NCI-H1436 (cell line): ENCODE results near the gene AGAP1.
"Not testable (repeated sequence)": the region's sequence is repeated elsewhere in the genome, so short reads cannot be mapped to it uniquely, and the experiment has no call there.

Experiments
- DNase-seq: peaks from one replicate; lab custom pipeline; 2025; lab: John Stamatoyannopoulos, UW

The AGAP1 gene

DNA sequence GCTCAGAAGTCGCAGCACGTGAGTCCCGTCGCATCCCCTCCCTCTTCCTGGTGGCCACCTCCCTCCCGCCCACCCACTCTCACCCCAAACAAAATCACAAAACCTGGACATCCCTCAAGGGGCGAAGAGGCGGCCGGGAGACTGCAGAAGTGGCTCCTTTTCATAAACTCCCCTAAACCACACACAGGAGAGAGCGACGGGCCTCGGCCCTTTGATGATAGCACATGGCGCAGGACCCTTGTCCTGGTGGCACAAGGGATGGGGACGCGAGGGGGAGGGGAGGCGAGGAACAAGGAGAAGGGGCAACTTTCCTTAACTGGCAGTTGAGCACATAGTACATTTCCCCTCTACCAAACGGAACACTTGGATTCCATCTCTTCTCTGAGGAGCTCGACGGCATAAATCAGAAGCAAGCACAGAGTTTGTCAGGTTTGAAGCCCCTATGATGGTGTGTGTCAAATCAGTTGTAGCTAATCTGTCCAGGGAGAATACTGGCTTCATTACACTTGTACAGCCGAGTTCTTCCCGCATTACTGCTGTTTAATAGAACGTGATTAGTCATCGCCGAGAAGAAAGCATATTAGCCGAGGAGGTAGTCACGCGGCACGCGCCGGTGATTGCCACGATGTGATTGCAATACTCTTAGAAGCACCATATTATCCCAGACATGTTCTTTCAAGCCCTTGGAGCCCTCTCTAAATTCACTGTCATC, 630.5 kb downstream of the AGAP1 start:
- DNase-seq, result no peak

DNA sequence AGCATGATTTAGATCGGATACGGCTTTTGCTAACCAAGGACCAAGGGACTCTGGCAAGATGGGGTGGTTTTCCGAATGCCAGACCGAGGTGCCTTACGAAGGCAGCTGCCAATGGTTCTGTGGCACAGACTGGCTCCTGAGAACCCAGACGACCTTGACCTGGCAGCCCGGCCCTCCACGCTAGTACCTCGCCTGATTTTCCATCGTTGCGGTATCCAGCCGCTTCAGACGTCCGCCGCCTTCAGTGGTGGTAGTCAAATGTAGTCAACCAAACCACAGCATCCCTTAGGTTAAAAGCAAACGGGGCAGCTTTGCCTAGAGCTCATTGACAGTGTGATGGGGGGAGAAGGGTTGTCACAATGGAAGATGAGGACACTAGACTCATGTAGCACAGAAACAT, 631.7 kb downstream of the AGAP1 start:
- no peak for DNase-seq

DNA sequence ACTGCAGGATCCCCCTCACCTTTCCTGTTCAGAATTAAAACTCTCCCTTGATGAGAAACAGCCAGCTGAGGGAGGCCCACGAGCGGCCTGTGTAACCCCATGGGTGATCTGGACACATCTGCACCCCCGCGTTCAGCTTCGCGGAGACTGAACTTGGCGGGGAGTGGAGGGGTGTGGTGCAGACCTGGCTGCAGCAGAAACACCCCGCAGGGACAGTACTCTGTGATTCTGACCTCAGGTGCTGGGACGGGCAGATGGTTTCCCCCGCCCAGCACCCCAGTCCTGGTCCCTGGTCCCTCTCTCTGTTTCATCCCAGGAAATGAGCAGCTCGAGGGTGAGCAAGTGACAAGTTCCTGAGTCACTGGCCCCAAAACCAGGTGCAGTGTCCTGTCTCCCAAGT, 633.2 kb downstream of the AGAP1 start:
- DNase-seq, result no peak

DNA sequence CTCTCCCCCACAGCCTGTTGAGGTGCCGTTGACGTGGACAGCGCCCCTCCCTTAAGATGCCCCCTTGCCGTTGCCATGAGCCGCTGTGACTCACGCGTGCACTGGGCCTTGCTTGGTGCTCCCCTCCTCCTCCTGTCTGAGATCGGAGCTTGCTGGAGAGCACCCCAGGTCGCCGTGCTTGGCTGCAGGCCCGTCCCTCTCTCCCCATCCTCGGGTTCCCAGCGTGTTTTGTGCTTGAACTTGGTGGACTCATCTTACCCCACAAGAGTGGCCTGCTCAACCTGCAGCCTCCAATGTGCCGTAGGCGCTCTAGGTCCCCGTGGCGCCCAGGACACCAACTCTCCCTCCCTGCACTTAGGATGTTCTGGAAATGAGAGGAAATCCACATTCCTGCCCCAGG, 634.5 kb downstream of the AGAP1 start:
- DNase-seq, result no peak

DNA sequence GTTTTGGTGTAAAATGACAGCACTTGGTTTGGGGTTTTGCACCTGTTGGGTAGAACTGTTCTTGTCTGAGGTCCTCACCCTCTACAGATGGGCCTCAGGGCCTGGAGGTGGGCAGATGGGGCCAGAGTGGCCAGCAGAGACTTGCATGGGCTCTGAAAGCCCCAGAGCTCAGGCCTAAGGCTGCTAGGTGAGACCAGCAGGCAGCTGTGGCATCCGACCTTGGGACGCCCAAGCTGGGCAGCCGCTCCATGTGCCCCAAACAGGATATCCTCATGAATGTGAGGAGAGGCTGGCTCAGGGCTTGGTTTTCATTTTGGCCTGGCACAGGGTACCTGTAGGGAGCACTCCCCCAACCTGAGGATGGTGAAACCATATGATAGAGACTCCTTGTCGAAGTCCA, 636.1 kb downstream of the AGAP1 start:
- DNase-seq, result no peak

DNA sequence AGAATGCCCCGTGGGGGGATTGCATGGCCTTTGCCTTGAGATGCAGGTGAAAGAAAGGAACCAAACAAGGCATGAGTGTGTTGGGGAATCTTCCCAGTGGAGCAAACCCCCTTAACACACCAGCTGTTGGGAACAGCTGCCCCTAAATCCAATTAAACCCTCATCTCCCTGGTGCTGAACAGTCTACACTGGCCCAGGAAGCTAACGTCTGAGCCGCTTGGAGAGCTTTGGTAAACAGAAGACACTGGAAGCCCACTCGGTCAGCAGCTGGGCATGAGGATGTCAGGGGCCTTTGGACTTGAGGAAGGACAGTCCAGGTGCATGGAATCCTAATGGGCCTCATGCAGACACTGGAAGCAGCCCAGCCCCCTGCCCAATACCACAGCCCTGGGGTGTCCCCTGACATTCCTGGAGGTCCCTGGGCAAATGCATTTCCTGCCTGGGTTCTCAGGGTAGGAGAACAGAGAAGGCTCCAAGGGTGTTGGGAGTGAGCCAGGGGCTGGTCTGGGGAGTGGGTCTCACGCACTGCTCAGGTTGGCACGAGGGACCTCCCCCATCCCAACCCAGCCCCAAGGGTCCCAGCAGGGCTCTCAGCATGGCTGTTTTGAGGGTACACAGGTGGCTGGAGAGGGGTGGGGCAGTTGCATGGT, 636.6 kb downstream of the AGAP1 start:
- DNase-seq, result no peak

DNA sequence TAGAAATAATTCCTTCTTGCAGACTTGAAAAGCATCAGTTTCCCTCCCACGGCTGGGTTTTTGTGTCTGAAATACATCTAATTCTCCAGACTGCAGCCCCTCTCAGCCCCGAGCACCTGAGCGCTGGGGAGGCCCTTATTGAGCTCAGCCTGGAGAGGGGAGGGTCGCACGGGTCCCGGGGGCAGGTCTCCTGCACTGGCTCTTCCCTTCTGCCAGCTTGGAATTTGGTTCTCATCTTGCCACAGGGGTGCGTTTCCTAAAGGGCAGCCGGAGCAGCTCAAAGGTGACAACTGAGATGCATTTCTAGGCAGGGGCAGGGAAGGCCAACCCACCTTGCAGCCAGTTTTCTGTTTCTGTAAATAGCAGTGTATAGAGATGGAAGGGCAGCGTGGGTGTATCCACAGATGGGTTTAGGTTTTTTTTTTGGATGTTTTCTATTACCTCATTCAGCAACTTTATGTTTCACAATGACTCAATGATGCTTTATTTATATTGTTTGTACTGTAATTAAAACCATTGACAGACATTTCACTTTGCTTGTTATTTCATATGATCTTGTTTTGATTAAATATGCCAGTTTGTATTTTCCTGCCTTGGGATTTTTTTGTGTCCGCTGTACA, 637.3 kb downstream of the AGAP1 start:
- no peak for DNase-seq

DNA sequence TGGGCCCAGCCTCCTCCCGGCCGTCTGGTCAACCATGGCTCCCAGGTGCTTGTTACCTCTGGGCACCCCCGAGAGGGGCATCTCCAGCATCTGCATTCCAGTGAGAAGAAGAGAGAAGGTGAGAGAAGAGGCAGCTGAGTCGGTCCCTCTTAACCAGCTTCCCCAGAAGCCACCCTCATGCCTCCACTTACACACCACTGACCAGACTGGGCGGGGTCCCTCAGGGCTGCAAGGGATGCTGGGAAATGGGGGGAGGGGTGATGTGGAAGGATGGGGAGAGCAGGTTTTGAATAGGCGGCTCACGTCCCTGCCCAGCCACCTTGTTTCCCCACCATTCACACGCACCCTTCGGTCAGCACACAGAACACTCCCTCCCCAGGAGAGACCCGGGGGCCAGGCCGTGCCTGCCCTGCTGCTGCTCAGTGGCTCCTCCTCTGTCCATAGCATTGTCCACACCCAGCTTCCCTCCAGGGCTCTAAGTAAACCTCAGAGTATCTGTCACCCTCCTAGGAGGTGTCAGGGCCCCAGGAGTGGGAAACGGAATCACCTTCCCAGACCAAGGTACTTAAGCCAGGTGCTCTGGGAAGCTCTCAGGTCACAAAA, 639.7 kb downstream of the AGAP1 start:
- no peak for DNase-seq

DNA sequence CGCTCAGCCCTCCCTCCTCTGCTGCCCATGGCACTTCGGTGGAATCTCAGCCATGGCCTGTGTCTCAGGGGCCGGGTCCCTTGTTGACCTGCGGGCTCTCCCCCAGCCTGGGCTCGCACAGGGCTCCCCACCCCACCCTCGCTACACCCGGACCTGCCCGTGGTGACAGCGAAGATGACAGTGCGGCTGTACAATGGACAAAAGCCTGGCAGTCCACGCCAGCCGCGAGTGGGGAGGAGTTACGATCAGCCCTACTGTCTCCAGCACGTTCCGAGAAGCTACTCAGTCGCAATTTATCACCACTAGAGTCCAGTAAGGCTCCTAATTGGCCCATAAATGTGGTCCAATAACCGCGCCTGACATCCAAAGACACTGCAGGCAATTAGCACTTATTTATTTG, 642.7 kb downstream of the AGAP1 start:
- no peak for DNase-seq

DNA sequence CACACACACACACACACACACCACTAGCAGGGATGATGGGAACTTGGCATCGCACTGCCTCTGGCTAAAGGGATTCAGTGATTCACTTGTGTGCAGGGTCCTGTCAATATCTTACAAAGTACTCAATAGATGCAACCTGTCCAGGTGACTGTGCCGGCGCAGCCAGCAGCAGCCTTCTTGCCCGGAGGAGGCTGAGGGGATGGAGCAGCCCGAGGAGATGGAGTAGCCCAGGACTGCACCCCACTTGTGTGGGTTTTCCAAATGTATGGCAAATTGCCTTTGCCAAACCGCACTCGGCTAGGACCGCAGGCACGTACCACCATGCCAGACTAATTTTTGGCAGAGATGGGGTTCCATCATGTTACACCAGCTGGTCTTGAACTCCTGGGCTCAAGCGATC, 643.2 kb downstream of the AGAP1 start:
- DNase-seq, result no peak

DNA sequence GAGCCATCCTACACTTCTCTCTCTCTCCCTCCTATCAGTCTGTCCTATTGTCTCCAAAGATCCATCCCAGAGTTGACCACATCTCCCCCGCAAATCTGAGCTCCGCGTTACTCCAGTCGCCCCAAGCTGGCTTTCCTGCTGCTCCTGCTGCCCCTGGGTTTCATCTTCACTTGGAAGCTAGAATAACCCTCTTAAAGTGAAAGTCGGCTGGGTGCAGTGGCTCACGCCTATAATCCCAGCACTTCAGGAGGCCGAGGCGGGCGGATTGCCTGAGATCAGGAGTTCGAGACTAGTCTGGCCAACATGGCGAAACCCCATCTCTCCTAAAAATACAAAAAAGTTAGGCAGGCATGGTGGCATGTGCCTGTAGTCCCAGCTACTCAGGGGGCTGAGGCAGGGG, 647.8 kb downstream of the AGAP1 start:
- not testable (repeated sequence) for DNase-seq

DNA sequence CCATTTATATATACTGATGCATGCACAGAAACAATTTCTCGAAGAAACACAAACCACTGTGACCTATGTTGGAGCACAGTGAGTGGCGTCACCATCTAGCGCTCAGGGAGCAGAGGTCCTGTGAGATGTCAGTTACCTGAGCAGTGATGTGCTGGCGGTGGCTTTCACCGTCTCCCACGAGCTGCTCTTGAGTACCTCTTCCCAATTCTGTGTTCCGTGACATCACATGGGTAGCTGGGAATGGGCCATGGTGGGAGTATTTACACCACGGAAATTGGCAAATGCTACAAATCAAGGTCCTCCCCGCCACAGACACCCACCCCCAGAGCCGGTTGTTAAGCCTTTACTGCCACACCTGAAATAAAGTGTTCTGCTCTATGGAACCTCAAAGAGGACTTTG, 650.0 kb downstream of the AGAP1 start:
- DNase-seq, result no peak

DNA sequence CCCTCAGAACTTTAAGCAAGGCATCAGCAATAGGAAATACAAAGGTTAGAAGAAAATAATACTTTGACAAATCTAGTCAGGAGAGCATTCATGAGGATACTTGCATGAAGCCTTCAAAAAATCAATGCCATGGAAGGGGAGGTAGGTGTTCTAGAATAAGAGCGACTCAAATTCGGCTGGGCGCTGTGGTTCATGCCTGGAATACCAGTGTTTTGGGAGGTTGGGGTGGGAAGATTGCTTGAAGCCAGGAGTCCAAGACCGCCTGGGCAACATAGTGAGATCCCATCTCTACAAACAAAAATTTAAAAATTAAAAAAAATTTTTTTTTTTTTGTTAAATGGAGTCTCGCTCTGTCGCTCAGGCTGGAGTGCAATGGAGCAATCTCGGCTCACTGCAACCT, 652.6 kb downstream of the AGAP1 start:
- DNase-seq, result no peak

DNA sequence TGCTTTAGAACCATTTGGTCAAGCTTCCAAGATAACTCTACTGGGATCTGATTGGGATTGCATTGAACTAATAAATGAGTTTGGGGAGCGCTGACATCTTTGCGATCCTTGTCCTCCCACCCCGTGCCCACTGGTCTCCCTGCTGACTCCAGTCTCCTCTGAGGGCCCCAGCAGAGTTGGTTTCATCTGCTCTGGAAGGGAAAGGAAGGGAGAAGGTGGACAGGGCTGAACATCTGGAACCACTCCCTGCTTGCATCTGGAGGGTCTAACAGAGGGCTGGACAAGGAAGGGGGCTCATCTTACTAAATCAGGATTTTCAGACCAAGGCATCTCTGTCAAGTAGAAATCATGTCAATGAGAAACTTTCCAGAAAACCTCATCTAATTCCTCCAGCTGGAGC, 661.6 kb downstream of the AGAP1 start:
- no peak for DNase-seq

DNA sequence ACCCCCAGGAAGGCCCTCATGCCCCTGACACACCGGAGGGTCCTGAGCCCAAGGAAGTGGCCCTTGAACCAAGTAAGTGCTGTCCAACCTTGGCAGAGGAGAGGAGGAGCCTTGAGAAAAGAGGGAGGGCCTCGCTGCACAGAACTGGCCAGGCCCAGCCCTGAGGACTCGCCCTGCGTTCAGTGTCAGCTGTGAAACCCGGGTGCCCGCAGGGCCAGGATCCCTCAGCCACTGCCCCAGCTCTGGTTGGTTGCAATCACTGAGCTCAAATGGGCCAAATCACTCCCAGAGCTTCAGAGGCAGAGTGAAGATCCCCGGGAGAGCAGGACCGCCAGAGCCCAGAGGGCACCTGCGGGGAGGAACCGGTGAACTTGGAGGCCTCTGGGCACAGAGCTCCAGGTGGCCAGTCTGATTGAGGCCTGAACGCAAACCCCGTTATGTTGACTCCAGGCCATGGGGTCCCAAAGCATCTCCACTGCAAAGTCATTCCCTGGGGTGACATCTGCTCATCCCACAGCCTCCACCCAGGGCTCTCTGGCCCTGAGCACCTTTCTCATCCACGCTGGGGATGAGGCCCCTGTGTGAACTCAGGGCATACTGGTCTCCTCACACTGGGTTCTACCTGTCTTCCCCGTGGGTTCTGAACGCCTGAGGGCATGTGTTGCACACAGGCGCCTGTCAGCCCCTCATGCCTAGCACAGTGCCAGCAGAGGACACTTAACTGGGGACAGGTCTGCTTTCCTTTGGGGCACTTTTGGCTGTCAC, 662.4 kb downstream of the AGAP1 start:
- DNase-seq, result no peak

DNA sequence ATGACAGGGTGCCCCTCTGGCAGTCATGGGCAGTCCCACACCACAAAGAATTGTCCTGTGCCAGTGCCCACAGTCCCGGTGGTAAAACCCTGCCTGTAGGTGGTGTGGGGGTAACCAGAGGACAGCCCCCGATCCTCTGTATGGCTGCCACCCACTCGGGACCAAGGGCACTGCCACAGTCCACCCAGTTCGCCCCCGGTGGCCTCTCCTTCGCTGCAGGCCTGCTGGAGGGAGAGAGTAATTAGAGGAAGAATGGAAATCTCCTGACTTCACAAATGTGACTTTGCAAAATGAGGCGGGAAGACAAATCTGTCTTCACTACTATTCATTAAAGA, 663.0 kb downstream of the AGAP1 start:
- DNase-seq, result no peak

DNA sequence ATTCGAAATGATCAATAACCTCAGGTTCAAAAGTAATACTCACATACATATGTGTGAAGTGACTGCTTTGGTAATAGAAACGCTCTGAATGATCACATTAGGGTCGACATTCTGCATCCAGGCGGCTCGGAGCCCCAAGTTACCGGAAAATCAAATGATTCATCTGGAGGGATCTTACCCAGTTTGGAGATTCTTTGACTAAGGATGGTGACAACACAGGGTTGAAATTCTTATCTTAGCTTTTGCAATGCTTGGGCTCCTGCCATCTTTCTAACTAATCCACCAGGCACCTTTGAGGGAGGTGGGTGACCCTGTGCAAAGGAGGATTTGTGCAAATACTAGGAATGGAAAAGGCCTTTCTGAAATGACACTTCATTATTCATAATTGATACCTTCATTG, 663.5 kb downstream of the AGAP1 start:
- DNase-seq, result no peak

DNA sequence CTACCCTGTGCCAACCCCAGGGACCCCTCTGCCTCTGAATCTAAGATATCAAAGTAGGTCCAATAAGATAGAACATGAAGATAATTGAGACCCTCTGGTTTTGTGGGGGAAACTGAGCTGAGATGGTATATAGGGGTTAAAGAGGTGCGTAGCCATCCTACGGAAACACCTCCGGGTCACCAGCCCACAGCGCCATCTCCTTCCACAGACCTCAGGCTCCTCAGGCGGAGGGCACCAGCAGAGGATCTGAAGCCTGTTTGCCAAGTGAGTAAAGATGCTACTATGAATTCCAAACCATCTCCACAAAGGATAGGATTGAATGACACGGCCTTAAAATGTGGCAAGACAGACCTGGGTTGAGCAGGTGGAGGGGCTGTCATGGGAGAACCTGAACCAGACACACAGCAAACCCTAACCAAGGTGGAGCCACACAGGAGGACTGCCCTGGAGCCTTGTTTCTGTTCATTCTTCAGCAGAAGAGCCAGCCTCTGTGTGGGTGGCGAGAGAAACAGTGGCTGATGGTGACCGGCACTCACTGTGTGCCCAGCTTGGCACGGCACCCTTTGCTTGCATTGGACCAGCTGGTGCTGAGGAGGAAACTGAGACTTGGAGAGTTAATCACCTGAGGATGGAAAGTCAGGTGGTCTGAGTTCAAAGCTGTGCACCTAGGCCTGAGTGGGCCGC, 664.1 kb downstream of the AGAP1 start:
- DNase-seq, result no peak

DNA sequence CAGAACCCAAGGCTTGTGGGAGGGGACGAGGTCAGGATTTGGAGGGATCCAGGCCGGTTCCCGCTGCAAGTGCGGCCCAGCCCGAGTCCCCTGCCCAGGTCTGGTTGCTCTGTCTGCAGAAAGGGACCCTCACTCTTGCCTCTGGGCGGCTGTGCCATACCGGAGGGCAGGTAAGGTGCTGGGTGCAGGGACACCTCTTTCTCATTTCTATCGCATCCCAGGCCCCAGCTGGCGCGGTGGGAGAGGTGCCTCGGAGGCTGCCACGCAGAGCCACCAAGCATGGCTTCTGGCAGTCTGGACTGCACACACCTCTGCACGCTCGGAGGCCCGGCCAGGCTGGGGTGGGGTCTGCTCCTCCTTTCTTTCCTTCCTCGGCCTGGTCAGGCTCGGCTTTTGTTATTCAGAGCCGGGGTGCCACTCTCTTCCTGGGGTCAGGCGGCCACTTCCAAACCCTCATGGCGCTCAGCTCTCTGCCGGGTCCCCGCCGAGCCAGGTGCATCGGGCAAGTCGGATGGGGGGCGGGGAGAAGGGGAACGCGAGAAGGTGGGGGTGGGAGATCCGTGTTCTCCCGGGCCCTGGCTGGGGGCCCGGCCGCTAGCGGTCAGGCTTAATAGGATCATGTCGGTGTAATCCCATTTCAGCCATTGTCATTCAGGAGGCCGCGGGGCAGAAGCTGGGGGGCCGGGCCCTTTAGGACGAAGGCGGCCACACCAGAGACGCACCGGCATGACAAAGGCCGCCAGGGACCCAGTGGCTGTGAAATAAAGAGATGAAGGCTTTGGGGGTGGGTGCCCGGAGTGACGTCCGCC, 665.3 kb downstream of the AGAP1 start:
- no peak for DNase-seq

DNA sequence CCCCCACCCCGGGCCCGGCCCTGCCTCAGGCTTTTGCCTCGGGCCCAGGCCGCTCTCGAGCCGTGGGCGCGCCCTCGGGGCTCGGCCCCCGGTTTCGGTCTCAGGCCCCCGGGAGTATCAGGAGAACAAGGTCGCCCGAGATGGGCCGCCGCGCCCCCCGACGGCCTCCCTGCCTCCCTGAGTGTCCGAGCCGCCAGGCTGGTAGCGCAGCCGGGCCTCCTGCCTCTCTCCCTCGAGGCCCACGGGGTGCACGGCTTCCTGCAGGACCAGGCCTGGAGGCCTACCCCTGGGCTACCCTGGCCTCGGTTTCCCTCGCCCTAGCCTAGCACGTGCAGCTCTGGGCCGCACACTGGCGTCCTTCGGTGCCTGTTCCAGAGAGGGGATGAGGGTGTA, 665.9 kb downstream of the AGAP1 start:
- no peak for DNase-seq
